PC-3 (cell line): ENCODE data around the gene TBCB. TPM values are rescaled to one million over a fixed set of nuclear protein-coding genes. Genes with fewer than 3 reads are reported as not detected.
"Not testable (repeated sequence)": the region's sequence is repeated elsewhere in the genome, so short reads cannot be mapped to it uniquely, and the experiment has no call there.

ENCODE experiments used
- ATAC-seq: fragments of 200-7000 bp; cut with Tn5 transposase; 2 replicates; pipeline ENCODE4 v1.9.1; 2020; ENCODE audit warnings: mild to moderate bottlenecking, moderate library complexity
- BruUV-seq: library from RNA; stranded (reverse); fragments of 400-500 nt; replicated peaks from 2 replicates; lab custom pipeline; 2021; lab: Mats Ljungman, UMichigan
- CTCF ChIA-PET: fragments of 300-600 bp; sonication (Branson Sonifier 250); formaldehyde crosslinking; loops from one replicate; lab custom pipeline; 2022; ENCODE audit warnings: antibody characterized with exemption; lab: Charles Lee
- POLR2A ChIA-PET: fragments of 300-600 bp; sonication (Branson Sonifier 250); formaldehyde crosslinking; loops from one replicate; lab custom pipeline; 2022; ENCODE audit warnings: antibody characterized with exemption; ENCODE audit not compliant: unreplicated experiment; lab: Charles Lee
- DNase-seq: peaks from one replicate; pipeline ENCODE4 v3.0.0-alpha.2; 2015
- H2AFZ ChIP-seq: fragments of 300-600 bp; sonication (generic); 2 replicates; pipeline ENCODE4 v1.6.0; 2016; ENCODE audit warnings: antibody characterized with exemption, low read length
- H3F3A ChIP-seq: fragments of 300-600 bp; sonication (generic); one replicate; pipeline ENCODE4 v1.6.0; 2017; ENCODE audit warnings: antibody characterized with exemption, low read length, control low read depth, mild to moderate bottlenecking; ENCODE audit not compliant: unreplicated experiment
- H3K27ac ChIP-seq: fragments of 300-600 bp; sonication (generic); 2 replicates; pipeline ENCODE4 v1.5.1; 2016; ENCODE audit warnings: mild to moderate bottlenecking, low read length
- H3K27me3 ChIP-seq: fragments of 300-600 bp; sonication (generic); 2 replicates; pipeline ENCODE4 v1.6.1; 2016; ENCODE audit warnings: low read length, mixed read lengths
- H3K36me3 ChIP-seq: fragments of 300-600 bp; sonication (generic); 2 replicates; pipeline ENCODE4 v1.6.1; 2016; ENCODE audit warnings: low read depth, mixed run types, low read length, mixed read lengths
- H3K4me1 ChIP-seq: fragments of 300-600 bp; sonication (generic); 2 replicates; pipeline ENCODE4 v1.5.1; 2016; ENCODE audit warnings: low read length; ENCODE audit not compliant: insufficient read depth
- H3K4me2 ChIP-seq: fragments of 300-600 bp; sonication (generic); 2 replicates; pipeline ENCODE4 v1.6.0; 2016; ENCODE audit warnings: low read length
- H3K4me3 ChIP-seq: fragments of 300-600 bp; sonication (generic); 2 replicates; pipeline ENCODE4 v1.5.1; 2016; ENCODE audit warnings: mild to moderate bottlenecking, low read length, mixed read lengths
- H3K79me2 ChIP-seq: fragments of 300-600 bp; sonication (generic); 2 replicates; pipeline ENCODE4 v1.6.1; 2017; ENCODE audit warnings: low read length, mixed read lengths
- H3K9ac ChIP-seq: fragments of 300-600 bp; sonication (generic); 2 replicates; pipeline ENCODE4 v1.6.0; 2016; ENCODE audit warnings: mild to moderate bottlenecking, low read length
- H3K9me2 ChIP-seq: fragments of 300-600 bp; sonication (generic); replicated peaks from 2 replicates; pipeline ENCODE4 v1.6.1; 2016; ENCODE audit warnings: mixed run types, low read length, mixed read lengths
- H3K9me3 ChIP-seq: fragments of 300-600 bp; sonication (generic); 2 replicates; pipeline ENCODE4 v1.6.1; 2016; ENCODE audit warnings: low read length, mixed read lengths
- H4K20me1 ChIP-seq: fragments of 300-600 bp; sonication (generic); 2 replicates; pipeline ENCODE4 v1.6.1; 2016; ENCODE audit warnings: low read length, mixed read lengths
- EZH2 ChIP-seq: fragments of 300-600 bp; sonication (generic); IDR thresholded peaks from one replicate; pipeline ENCODE4 v1.6.1; 2017; ENCODE audit warnings: antibody characterized with exemption, mild to moderate bottlenecking, low read length; ENCODE audit not compliant: unreplicated experiment
- EZH2phosphoT487 ChIP-seq: fragments of 300-600 bp; sonication (generic); IDR thresholded peaks from 2 replicates; pipeline ENCODE4 v1.6.1; 2018; ENCODE audit warnings: mild to moderate bottlenecking, antibody characterized with exemption, low read length, borderline replicate concordance
- intact Hi-C: fragments of 100-400 bp; cut with micrococcal nuclease; formaldehyde crosslinking; loops from 2 replicates; pipeline ENCODE4 v1.9.0; 2023
- total RNA-seq: library from RNA; depleted of rRNA; stranded (reverse); fragments of >200 nt; gene quantifications from 2 replicates; pipeline ENCODE4 v1.2.3, GENCODE V29; 2014
- TF ChIP-seq, protein P1 (sequence below): fragments of 300-600 bp; sonication (generic); conservative IDR thresholded peaks from 2 replicates; pipeline ENCODE4 v1.5.1; 2017; ENCODE audit warnings: antibody characterized with exemption, low read depth, mild to moderate bottlenecking, low read length

Gene TBCB
- total RNA-seq, 1 experiment from 2014 or later = 260 TPM

DNA sequence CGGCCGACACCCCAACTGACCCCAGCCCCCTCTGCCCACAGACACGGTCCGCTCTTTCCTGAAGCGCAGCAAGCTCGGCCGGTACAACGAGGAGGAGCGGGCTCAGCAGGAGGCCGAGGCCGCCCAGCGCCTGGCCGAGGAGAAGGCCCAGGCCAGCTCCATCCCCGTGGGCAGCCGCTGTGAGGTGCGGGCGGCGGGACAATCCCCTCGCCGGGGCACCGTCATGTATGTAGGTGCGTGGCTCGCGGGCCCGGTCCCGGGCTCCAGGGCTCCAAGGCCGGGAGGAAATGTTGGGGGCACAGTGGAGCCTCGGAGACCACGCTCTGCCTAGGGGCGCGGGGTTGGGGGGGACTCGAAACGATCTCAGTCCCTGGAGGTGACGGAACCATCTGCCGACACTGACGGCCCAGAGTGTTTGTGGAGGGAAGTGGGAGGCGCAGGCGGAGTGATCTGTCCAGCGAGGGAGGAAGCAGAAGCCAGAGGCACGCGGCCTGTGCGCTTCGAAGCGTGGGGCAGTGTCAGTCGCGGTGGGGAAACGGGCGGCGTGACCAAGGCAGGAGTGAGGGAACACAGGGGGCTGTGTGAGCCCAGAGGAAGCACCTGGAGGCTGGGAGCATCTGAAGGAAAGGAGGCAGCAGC is 6.3 kb downstream of the TBCB start:
- BruUV-seq = no TSS peak
- Histone ChIP-seq H4K20me1 (no peaks in the 10 kb centered on the region), H3K79me2 (peaks cover 3% of the 10 kb centered on the region; the same call in 1 of the 2 replicates), H3K9me2 (no peaks in the 10 kb centered on the region), H3K27ac (no peak overlapping the region), H3K4me2 (no peak overlapping the region), H3F3A (no peaks in the 10 kb centered on the region), H3K4me1 (0 out of 2 replicates have a peak, but pooled peaks cover 3% of the 10 kb centered on the region), H3K4me3 (no peak overlapping the region), H3K9ac (no peak overlapping the region), H2AFZ (no peak overlapping the region), H3K27me3 (no peaks in the 10 kb centered on the region), H3K9me3 (no peaks in the 10 kb centered on the region), H3K36me3 (peaks cover 7% of the 10 kb centered on the region; the same call in 1 of the 2 replicates)
- ATAC-seq (no peak), DNase-seq (no peak)
- ChIA-PET POLR2A (no interaction called here), CTCF (no interaction called here)
- TF ChIP-seq, protein P1, sequence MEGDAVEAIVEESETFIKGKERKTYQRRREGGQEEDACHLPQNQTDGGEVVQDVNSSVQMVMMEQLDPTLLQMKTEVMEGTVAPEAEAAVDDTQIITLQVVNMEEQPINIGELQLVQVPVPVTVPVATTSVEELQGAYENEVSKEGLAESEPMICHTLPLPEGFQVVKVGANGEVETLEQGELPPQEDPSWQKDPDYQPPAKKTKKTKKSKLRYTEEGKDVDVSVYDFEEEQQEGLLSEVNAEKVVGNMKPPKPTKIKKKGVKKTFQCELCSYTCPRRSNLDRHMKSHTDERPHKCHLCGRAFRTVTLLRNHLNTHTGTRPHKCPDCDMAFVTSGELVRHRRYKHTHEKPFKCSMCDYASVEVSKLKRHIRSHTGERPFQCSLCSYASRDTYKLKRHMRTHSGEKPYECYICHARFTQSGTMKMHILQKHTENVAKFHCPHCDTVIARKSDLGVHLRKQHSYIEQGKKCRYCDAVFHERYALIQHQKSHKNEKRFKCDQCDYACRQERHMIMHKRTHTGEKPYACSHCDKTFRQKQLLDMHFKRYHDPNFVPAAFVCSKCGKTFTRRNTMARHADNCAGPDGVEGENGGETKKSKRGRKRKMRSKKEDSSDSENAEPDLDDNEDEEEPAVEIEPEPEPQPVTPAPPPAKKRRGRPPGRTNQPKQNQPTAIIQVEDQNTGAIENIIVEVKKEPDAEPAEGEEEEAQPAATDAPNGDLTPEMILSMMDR = no peak
- no peak for TF ChIP-seq EZH2phosphoT487
- intact Hi-C loops = no loop called here

DNA sequence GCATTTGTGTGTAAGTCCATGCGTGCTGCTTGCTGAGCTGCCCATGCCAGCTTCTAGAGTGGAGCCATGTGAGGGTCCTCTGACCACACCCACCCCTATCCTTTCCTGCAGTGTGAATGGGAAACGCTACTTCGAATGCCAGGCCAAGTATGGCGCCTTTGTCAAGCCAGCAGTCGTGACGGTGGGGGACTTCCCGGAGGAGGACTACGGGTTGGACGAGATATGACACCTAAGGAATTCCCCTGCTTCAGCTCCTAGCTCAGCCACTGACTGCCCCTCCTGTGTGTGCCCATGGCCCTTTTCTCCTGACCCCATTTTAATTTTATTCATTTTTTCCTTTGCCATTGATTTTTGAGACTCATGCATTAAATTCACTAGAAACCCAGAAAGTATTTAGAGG is 10.3 kb downstream of the TBCB start:
- no peak for DNase-seq
- no peaks in the 10 kb centered on the region for H3K79me2 ChIP-seq
- no peak overlapping the region for H3K4me2 ChIP-seq
- H3F3A ChIP-seq = no peaks in the 10 kb centered on the region
- H4K20me1 ChIP-seq = no peaks in the 10 kb centered on the region
- no TSS peak for BruUV-seq
- no peaks in the 10 kb centered on the region for H3K9me3 ChIP-seq
- TF ChIP-seq EZH2 (no peak), EZH2phosphoT487 (no peak)
- TF ChIP-seq, protein P1 = no peak
- no peaks in the 10 kb centered on the region for H3K9me2 ChIP-seq
- H3K27me3 ChIP-seq = no peaks in the 10 kb centered on the region
- H3K36me3 ChIP-seq = peaks cover 7% of the 10 kb centered on the region; the same call in 1 of the 2 replicates
- H3K4me1 ChIP-seq = 0 out of 2 replicates have a peak, but pooled peaks cover 6% of the 10 kb centered on the region
- no peak overlapping the region for H2AFZ ChIP-seq
- CTCF ChIA-PET = no interaction called here
- no peak overlapping the region for H3K27ac ChIP-seq
- intact Hi-C loops = no loop called here
- H3K4me3 ChIP-seq = no peak overlapping the region
- H3K9ac ChIP-seq = no peak overlapping the region
- ATAC-seq = no peak
- POLR2A ChIA-PET = interaction anchor here (0.6 kb wide), 1 partner anchor 112 kb away, joined by 3 read pairs; no protein-coding TSS in a partner anchor

DNA sequence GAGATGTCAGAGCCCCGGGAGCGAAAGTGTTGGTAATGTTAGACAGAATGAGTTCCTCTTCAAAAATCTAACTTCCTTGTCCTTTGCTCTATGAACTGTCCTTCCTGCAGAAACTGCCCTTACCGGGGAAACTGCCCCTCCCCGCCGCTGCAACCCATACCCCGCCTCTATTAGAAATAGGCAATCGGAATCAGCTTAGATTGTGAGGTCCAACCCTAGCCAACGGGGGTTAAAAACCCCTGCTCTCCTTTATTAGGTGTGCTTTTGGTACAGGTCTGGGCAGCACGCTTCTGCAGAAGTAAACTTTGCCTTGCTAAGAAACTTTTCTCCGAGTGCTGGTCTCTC is 13.1 kb downstream of the TBCB start:
- BruUV-seq = TSS peak; percentile 91
- Histone ChIP-seq H3K79me2 (no peaks in the 10 kb centered on the region), H3K9me3 (no peaks in the 10 kb centered on the region), H2AFZ (peak overlapping the region; percentile 85), H3K9me2 (no peaks in the 10 kb centered on the region), H4K20me1 (no peaks in the 10 kb centered on the region), H3K27me3 (no peaks in the 10 kb centered on the region), H3K4me2 (peak overlapping the region; percentile 78), H3K27ac (peak overlapping the region; percentile 73), H3F3A (no peaks in the 10 kb centered on the region), H3K4me1 (peaks cover 18% of the 10 kb centered on the region), H3K36me3 (peaks cover 7% of the 10 kb centered on the region; the same call in 1 of the 2 replicates), H3K4me3 (peak overlapping the region; percentile 57), H3K9ac (peak overlapping the region; percentile 70)
- ATAC-seq (no peak), DNase-seq (no peak)
- ChIA-PET POLR2A (interaction anchor here (0.5 to 1.0 kb wide), 4 partner anchors 11 to 529 kb away, joined by 3 to 5 read pairs (median 5); partner anchors contain the start of gene CAPNS1), CTCF (no interaction called here)
- TF ChIP-seq EZH2phosphoT487 (no peak), EZH2 (no peak)
- TF ChIP-seq, protein P1 = no peak
- intact Hi-C loops = no loop called here

DNA sequence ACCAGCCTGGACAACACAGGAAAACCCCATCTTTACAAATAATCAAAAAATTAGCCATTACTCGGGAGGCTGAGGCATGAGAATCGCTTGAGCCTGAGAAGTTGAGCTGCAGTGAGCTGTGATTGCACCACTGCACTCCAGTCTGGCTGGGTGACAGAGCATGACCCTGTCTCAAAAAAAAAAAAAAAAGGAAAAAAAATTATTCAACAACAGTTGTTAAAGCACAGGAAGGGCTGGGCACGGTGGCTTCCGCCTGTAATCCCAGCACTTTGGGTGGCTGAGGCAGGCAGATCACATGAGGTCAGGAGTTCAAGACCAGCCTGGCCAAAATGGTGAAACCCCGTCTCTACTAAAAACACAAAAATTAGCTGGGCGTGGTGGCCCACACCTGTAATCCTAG is 16.0 kb downstream of the TBCB start:
- H3K9ac ChIP-seq, H3K36me3 ChIP-seq, CTCF ChIA-PET, DNase-seq, H3K9me2 ChIP-seq, intact Hi-C loops, POLR2A ChIA-PET, H3K4me3 ChIP-seq, BruUV-seq, ATAC-seq, H3F3A ChIP-seq, H4K20me1 ChIP-seq, H2AFZ ChIP-seq, H3K4me2 ChIP-seq, H3K79me2 ChIP-seq, H3K27me3 ChIP-seq, H3K9me3 ChIP-seq: not testable (repeated sequence)
- Histone ChIP-seq H3K27ac (peak overlapping the region; percentile 72), H3K4me1 (peaks cover 22% of the 10 kb centered on the region)
